ENCODE data around the gene FBN1.

Gene FBN1

GRCh38 chr15:48652510-48653076 lies 7.1 kb upstream of the FBN1 start:
- no peak for DNase-seq (ENCODE audit: low read depth, low spot score)

- DNase-seq (ENCODE audit: low read depth, low spot score): no peak
Observed at GRCh38 chr15:48650931-48651330, 5.4 kb upstream of the FBN1 start.

DNA sequence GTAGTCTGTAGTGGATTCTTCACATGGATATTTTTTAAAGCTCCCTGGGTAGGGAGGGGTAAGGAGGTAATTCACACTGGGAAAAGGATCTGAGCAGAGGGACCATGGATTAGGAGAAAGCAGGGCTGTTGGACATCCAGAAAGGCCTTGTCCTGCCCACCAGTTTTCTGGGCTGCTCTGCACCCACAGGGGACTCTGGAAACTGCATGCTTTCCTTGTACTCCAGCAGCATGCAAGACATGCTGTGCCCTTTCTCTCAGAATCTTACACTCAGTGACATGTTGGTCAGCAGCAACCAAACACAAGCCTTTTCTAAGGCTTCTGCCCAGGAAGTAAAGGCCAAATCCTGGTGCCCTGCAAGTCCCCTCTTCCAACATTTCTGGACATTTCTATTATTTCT lies 2.5 kb upstream of the FBN1 start:
- no peak for DNase-seq (ENCODE audit: low read depth, low spot score)

GRCh38 chr15:48646331-48646730 lies 822 bp upstream of the FBN1 start:
- no peak for DNase-seq (ENCODE audit: low read depth, low spot score)

- no peak for DNase-seq (ENCODE audit: low read depth, low spot score)
Observed at GRCh38 chr15:48644827-48645557, 517 bp downstream of the FBN1 start.

DNA sequence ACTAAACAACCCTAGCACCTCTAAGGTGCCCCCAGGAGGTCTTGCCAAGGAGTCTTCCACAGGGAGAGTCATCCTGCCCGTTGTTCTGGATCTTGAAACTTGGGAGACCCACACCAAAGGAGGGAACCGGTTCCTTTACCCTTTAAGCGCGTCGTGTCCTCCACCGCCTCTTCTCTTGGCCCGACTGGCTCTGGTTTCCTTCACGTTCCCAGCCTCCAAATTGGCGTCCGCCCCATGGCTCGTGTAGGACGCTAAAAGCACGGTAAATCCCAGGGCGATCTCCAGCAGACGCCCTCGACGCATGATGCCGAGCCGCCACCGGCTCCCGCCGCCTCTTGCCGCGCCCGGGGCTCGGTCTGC lies 1.1 kb downstream of the FBN1 start:
- no peak for DNase-seq (ENCODE audit: low read depth, low spot score)

GRCh38 chr15:48643776-48644466 lies 1.6 kb downstream of the FBN1 start:
- DNase-seq (ENCODE audit: low read depth, low spot score): no peak

- no peak for DNase-seq (ENCODE audit: low read depth, low spot score)
Observed at GRCh38 chr15:48643206-48643605, 2.3 kb downstream of the FBN1 start.

- DNase-seq (ENCODE audit: low read depth, low spot score): no peak
Observed at GRCh38 chr15:48642795-48643194, 2.7 kb downstream of the FBN1 start.

GRCh38 chr15:48641416-48641815 lies 4.1 kb downstream of the FBN1 start:
- no peak for DNase-seq (ENCODE audit: low read depth, low spot score)

GRCh38 chr15:48638963-48639362 lies 6.5 kb downstream of the FBN1 start:
- DNase-seq (ENCODE audit: low read depth, low spot score): no peak

DNA sequence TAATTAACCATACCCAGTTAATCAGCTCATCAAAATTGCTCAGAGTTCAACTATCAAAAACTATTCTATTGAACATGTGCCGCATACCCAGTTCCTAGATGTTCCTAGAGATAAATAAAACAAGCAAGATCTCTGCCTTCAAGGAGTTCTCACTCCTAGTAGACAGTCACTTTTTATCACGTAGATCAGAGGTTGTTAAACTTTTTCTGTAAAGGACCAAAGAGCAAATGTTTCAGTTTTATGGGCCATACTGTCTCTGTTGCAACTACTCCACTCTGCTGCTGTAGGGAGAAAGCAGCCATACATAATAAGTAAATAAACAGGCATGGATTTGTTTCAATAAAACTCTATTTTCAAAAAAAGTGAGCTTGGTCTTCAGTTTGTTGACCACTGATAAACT lies 7.9 kb downstream of the FBN1 start:
- no peak for DNase-seq (ENCODE audit: low read depth, low spot score)

GRCh38 chr15:48636511-48636910 lies 9.0 kb downstream of the FBN1 start:
- DNase-seq (ENCODE audit: low read depth, low spot score): no peak

GRCh38 chr15:48634893-48635292 lies 10.6 kb downstream of the FBN1 start:
- no peak for DNase-seq (ENCODE audit: low read depth, low spot score)

GRCh38 chr15:48634096-48634495 lies 11.4 kb downstream of the FBN1 start:
- no peak for DNase-seq (ENCODE audit: low read depth, low spot score)

GRCh38 chr15:48632651-48633050 lies 12.9 kb downstream of the FBN1 start:
- no peak for DNase-seq (ENCODE audit: low read depth, low spot score)

DNA sequence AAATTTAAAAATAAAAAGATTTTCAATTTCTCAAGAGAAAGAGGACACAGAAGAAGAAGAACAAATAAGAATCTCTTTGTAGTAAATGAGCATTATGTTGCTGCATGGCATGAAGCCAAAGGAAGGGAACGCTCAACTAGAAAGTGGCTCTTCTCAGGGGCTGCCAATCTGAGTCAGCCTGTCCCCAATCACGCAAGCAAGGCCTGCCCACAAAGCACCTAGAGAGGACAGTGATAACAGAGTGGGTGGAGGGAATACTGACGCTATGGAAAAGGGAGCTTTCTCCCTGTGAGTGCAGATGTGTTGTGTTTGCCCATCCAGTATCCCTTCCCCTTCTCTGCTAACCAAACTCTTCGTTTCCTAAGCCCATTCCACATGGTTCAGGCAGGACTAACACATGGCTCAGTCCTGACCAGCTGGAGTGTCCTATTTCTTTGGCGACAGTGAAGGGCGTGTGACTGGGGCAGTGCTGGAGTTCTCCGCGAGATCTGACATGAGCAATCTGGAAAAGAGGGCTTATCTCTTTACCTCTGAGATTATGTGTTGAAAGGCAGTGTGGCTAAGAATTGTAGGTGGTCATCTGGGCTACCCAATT lies 14.2 kb downstream of the FBN1 start:
- no peak for DNase-seq (ENCODE audit: low read depth, low spot score)

GRCh38 chr15:48630245-48630644 lies 15.3 kb downstream of the FBN1 start:
- no peak for DNase-seq (ENCODE audit: low read depth, low spot score)

DNA sequence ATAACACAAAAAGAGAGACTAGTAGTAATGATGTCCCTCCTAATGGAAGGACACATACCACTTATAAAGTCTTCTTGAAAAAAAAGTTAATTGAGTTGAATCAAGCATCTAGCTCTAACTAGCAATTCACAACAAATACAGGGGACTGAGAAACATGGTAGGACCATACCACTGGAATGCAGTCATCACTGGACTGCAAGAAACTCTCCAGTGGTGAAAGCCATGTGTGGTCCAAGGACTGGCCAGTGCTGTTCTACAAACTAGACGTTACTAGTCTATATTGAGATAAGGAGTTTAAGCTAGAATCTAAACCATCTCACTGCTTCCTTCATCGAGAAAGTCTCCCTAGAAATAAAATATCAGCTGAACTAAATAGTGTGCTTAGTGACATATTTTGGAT lies 16.7 kb downstream of the FBN1 start:
- no peak for DNase-seq (ENCODE audit: low read depth, low spot score)

DNA sequence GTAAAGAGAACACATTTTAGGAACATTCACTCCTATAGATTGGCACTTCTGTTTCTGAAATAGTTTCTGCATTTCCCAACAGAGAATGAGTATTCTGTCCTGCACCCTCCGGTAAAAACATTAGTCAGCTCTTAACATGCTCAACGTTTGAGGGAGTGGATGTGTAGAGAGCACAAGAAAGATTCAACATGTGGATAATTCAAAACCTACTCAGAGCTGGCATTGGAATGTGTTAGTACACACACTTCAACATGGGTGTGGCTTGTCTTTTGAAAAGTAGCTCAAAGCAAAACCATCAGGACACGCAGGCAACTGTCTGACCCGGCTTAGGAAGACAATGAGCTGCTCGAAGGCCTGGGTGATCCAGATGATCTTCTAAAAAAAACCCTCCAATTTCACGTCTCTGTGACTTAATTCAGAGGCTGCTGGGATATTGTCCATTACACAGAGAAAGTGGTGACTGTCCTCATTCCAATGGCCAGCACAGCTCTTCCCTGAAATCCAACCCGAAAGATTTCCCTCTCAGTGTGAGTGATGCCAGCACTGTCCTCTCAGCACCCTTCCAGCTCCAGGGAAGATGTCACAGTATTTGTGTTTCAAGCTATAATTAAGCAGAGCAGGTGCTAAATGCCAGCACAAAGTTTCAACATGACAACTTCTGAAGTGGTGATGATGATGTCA lies 18.1 kb downstream of the FBN1 start:
- no peak for DNase-seq (ENCODE audit: low read depth, low spot score)

DNA sequence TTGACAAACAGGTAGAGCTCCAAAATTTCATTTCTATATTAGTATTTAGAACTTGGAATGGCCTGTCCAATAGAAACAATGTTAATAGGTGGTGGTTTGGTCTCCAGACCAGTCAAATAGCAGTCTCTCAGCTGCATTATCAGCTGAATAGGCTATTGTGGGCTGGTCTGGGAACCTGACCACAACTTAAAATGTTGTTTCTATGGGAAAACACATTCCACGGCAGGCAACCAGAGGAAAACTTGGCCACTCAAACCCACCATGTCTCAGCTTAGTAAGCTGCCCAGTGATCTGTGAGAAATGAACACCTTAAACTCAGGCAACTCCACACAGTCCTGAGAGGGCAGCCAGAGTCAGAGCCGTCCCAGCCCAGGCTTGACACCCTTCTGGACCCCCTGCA lies 20.4 kb downstream of the FBN1 start:
- no peak for DNase-seq (ENCODE audit: low read depth, low spot score)

DNA sequence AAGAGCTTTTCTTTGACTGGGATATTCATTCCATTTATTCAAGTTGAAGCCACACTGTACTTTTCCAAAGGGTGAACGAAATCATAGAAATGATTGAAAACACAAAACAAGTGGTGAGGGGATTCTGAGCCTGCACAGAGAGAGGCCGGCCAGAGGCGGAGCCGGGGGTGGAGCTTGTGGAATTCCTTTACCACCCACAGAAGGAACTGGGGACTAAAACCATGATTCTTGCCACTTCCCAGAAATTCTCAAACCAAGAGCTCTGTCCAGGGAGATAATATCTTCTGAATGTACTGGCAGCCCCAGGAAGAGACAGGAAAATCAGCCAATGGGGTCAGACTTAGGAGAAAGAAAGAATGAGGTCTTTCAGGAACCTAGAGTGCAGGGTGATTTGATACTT lies 20.8 kb downstream of the FBN1 start:
- DNase-seq (ENCODE audit: low read depth, low spot score): no peak

All from iPS DF 19.7 (cell line).